Stomach (tissue), 4 donors: ENCODE data around the gene CARS1.

Experiments used
- CTCF ChIP-seq, 7 experiments: fragments of 450-650 bp in 4 of 7; fragments of 200-600 bp in 3 of 7; sonication (generic) in 3 of 7; IDR thresholded peaks; one replicate each; pipeline ENCODE4 v1.5.1; 2016 to 2019; ENCODE audit warnings: antibody characterized with exemption in 7 of 7, control low read depth in 2 of 7, mild to moderate bottlenecking in 1 of 7
- EP300 ChIP-seq: sonication (generic); formaldehyde crosslinking; IDR thresholded peaks from one replicate; pipeline ENCODE4 v1.6.1; 2017; ENCODE audit warnings: antibody characterized with exemption
- POLR2A ChIP-seq, 4 donors: fragments of 450-650 bp; IDR thresholded peaks; one replicate each; pipeline ENCODE4 v1.6.1; 2016; ENCODE audit warnings: antibody characterized with exemption in 4 of 4, control low read depth in 2 of 4, mild to moderate bottlenecking in 1 of 4, moderate library complexity in 1 of 4
- POLR2AphosphoS5 ChIP-seq, 3 donors: sonication (generic); formaldehyde crosslinking; IDR thresholded peaks; one replicate each; pipeline ENCODE4 v1.6.1; 2016; ENCODE audit warnings: antibody characterized with exemption in 3 of 3

- TF ChIP-seq CTCF (IDR thresholded peaks at IDR 0.05) = no peak
- TF ChIP-seq POLR2AphosphoS5 (IDR thresholded peaks at IDR 0.05) = no peak
- no peak for TF ChIP-seq EP300
- TF ChIP-seq POLR2A (IDR thresholded peaks at IDR 0.05) = no peak
Observed at GRCh38 chr11:2980168-2980840, 76.9 kb downstream of the CARS1 start.
